Karpas-422 (cell line): Measurements from ENCODE around the gene RCSD1. TPM values are rescaled to one million over a fixed set of nuclear protein-coding genes. Genes with fewer than 3 reads are reported as not detected.
"Not testable (repeated sequence)": the region's sequence is repeated elsewhere in the genome, so short reads cannot be mapped to it uniquely, and the experiment has no call there.

ENCODE experiments used
- DNase-seq: peaks from one replicate; pipeline ENCODE4 v3.0.0-alpha.2; 2015
- H2AFZ ChIP-seq: fragments of 200-600 bp; sonication (generic); 2 replicates; pipeline ENCODE4 v1.6.1; 2014; ENCODE audit warnings: antibody characterized with exemption, low read length, mixed read lengths
- H3K27ac ChIP-seq: fragments of 200-600 bp; sonication (generic); 2 replicates; pipeline ENCODE4 v1.5.1; 2014; ENCODE audit warnings: mild to moderate bottlenecking, low read length, moderate library complexity
- H3K27me3 ChIP-seq: fragments of 200-600 bp; sonication (generic); 2 replicates; pipeline ENCODE4 v1.6.1; 2014; ENCODE audit warnings: low read length, mixed read lengths
- H3K36me3 ChIP-seq: fragments of 200-600 bp; sonication (generic); 2 replicates; pipeline ENCODE4 v1.6.1; 2014; ENCODE audit warnings: low read length, mixed read lengths; ENCODE audit not compliant: insufficient read depth
- H3K4me1 ChIP-seq: fragments of 200-600 bp; sonication (generic); 2 replicates; pipeline ENCODE4 v1.6.1; 2014; ENCODE audit warnings: mild to moderate bottlenecking, low read length, mixed read lengths
- H3K4me2 ChIP-seq: fragments of 200-600 bp; sonication (generic); 2 replicates; pipeline ENCODE4 v1.6.1; 2014; ENCODE audit warnings: low read length, low read depth, mild to moderate bottlenecking; ENCODE audit not compliant: poor library complexity, severe bottlenecking
- H3K4me3 ChIP-seq: fragments of 200-600 bp; sonication (generic); 2 replicates; pipeline ENCODE4 v1.5.1; 2014; ENCODE audit warnings: mild to moderate bottlenecking, antibody characterized with exemption, low read length, mixed read lengths
- H3K79me2 ChIP-seq: fragments of 200-600 bp; sonication (generic); 2 replicates; pipeline ENCODE4 v1.6.1; 2014; ENCODE audit warnings: mild to moderate bottlenecking, low read length, mixed read lengths
- H3K9ac ChIP-seq: fragments of 200-600 bp; sonication (generic); 2 replicates; pipeline ENCODE4 v1.6.0; 2014; ENCODE audit warnings: low read length
- H3K9me2 ChIP-seq: fragments of 200-600 bp; sonication (generic), shearing (Covaris generic); replicated peaks from 2 replicates; pipeline ENCODE4 v1.6.0; 2014; ENCODE audit warnings: mild to moderate bottlenecking, low read length, moderate library complexity; ENCODE audit not compliant: insufficient read depth
- H3K9me3 ChIP-seq: fragments of 300-700, 200-600 bp; sonication (generic); 2 replicates; pipeline ENCODE4 v1.6.1; 2014; ENCODE audit warnings: low read length, mixed read lengths
- H4K20me1 ChIP-seq: fragments of 200-600 bp; sonication (generic); 2 replicates; pipeline ENCODE4 v1.6.1; 2014; ENCODE audit warnings: mild to moderate bottlenecking, antibody characterized with exemption, low read length, low read depth; ENCODE audit not compliant: insufficient read depth
- total RNA-seq: library from RNA; depleted of rRNA; stranded (reverse); fragments of >200 nt; shearing (Covaris generic); gene quantifications from 2 replicates; pipeline ENCODE4 v1.2.3, GENCODE V29; 2014; ENCODE audit warnings: low replicate concordance

Gene RCSD1
- total RNA-seq, 1 experiment from 2014 or later = 85.4 TPM

DNA sequence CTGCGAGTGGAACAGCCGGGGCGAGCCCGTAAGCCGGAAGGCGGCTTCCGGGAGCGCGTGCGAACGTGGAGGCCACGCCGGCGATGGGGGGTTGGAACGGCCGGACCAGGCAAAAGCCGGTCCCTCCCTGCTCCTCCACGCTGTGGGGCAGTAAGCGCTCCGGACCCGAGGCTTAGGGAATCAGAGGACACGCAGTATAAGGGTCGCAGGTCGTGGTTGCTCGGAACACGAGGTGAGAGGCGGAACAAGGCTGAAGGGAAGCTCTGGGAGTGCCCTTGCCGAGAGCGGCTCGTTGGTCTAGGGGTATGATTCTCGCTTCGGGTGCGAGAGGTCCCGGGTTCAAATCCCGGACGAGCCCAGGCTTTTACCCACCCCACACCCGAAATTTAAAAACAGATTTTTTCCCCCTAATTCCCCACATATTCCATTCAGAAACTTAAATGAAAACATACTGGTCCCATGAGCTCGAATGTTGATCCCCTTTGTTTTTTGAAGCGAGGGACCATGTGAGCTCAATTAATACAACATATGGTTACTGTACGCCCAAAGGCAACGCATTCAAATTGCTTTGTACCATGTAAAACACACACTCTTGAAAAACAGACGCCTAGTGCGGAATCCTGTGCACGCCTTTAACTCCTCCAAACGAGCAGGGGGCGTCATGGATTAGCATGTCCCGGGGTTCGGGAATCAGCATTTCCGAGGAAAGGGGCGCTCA is 84.6 kb downstream of the RCSD1 start:
- Histone ChIP-seq H3K9me3 (no peaks in the 10 kb centered on the region), H3K79me2 (no peaks in the 10 kb centered on the region), H2AFZ (peak overlapping the region; percentile 98), H3K27me3 (no peaks in the 10 kb centered on the region), H3K4me2 (peak overlapping the region; percentile 98), H4K20me1 (no peaks in the 10 kb centered on the region), H3K4me1 (peaks cover 46% of the 10 kb centered on the region), H3K9ac (peak overlapping the region; percentile 76), H3K4me3 (peak overlapping the region; percentile 74), H3K36me3 (no peaks in the 10 kb centered on the region), H3K27ac (peak overlapping the region; percentile 85), H3K9me2 (no peaks in the 10 kb centered on the region)
- peak; percentile 93 for DNase-seq

- DNase-seq = peak; percentile 96
- Histone ChIP-seq H3K27ac (peak overlapping the region; percentile 85), H3K4me3 (peak overlapping the region; percentile 74), H3K4me2 (peak overlapping the region; percentile 98), H3K9ac (peak overlapping the region; percentile 76), H3K9me2 (no peaks in the 10 kb centered on the region), H3K36me3 (no peaks in the 10 kb centered on the region), H3K27me3 (no peaks in the 10 kb centered on the region), H2AFZ (peak overlapping the region; percentile 98), H3K79me2 (no peaks in the 10 kb centered on the region), H3K4me1 (peaks cover 50% of the 10 kb centered on the region), H4K20me1 (no peaks in the 10 kb centered on the region), H3K9me3 (no peaks in the 10 kb centered on the region)
Observed at GRCh38 chr1:167715157-167715999, 85.3 kb downstream of the RCSD1 start.

- Histone ChIP-seq H3K4me1 (peaks cover 52% of the 10 kb centered on the region), H3K4me3 (peak overlapping the region; percentile 74), H4K20me1 (no peaks in the 10 kb centered on the region)
Observed at GRCh38 chr1:167716000-167716271, 85.9 kb downstream of the RCSD1 start.

GRCh38 chr1:167717351-167717750 is 87.3 kb downstream of the RCSD1 start:
- Histone ChIP-seq H3K27ac (no peak overlapping the region), H3K9me2 (no peaks in the 10 kb centered on the region), H3K4me1 (peaks cover 56% of the 10 kb centered on the region), H3K27me3 (no peaks in the 10 kb centered on the region), H3K9ac (no peak overlapping the region), H3K4me2 (peak overlapping the region; percentile 57), H3K79me2 (no peaks in the 10 kb centered on the region), H2AFZ (no peak overlapping the region), H3K36me3 (no peaks in the 10 kb centered on the region), H3K9me3 (no peaks in the 10 kb centered on the region), H4K20me1 (no peaks in the 10 kb centered on the region), H3K4me3 (no peak overlapping the region)
- DNase-seq = no peak

More at GRCh38 chr1:167716000-167716271, 85.9 kb downstream of the RCSD1 start:
- DNase-seq = no peak
- Histone ChIP-seq H3K9ac (peak overlapping the region; percentile 72), H3K36me3 (no peaks in the 10 kb centered on the region), H3K9me2 (no peaks in the 10 kb centered on the region), H2AFZ (peak overlapping the region; percentile 98), H3K4me2 (peak overlapping the region; percentile 98), H3K9me3 (no peaks in the 10 kb centered on the region), H3K27me3 (no peaks in the 10 kb centered on the region), H3K27ac (peak overlapping the region; percentile 85), H3K79me2 (no peaks in the 10 kb centered on the region)

- no peaks in the 10 kb centered on the region for H3K27me3 ChIP-seq
- peaks cover 58% of the 10 kb centered on the region for H3K4me1 ChIP-seq
- no peak for DNase-seq
- no peak overlapping the region for H3K27ac ChIP-seq
- peak overlapping the region; percentile 48; the same call in 1 of the 2 replicates for H3K4me3 ChIP-seq
- H3K79me2 ChIP-seq = no peaks in the 10 kb centered on the region
- H3K36me3 ChIP-seq = no peaks in the 10 kb centered on the region
- no peaks in the 10 kb centered on the region for H3K9me2 ChIP-seq
- peak overlapping the region; percentile 97 for H3K4me2 ChIP-seq
- peak overlapping the region; percentile 85 for H2AFZ ChIP-seq
- no peaks in the 10 kb centered on the region for H3K9me3 ChIP-seq
- peak overlapping the region; percentile 50 for H3K9ac ChIP-seq
- peaks cover 9% of the 10 kb centered on the region; the same call in 1 of the 2 replicates for H4K20me1 ChIP-seq
Observed at GRCh38 chr1:167718914-167719691, 89.1 kb downstream of the RCSD1 start.

DNA sequence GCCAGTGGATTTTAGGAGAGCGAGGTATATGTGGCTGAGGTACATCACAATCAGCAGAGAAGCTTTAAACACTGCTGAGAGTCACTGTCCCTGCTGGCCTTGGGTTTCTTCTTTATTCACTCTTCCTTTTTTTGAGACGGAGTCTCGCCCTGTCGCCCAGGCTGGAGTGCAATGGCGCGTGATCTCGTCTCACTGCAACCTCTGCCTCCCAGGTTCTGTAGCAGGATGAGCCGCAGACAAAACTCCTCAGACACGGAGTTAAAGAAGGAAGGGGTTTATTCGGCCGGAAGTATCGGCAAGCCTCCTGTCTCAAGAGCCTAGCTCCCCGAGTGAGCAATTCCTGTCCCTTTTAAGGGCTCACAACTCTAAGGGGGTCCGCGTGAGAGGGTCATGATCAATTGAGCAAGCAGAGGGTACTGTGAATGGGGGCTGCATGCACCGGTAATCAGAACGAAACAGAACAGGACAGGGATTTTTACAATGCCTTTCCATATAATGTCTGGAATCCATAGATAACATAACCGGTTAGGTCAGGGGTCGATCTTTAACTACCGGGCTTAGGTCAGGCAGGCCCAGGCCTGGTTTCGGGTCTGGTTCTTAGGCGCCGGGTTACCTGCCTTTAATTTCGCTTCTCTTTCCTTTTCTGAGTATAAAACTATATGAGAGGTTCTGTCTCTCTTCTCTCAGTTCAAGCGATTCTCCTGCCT is 89.8 kb downstream of the RCSD1 start:
- H3K4me1 ChIP-seq = peaks cover 54% of the 10 kb centered on the region
- H3K4me2 ChIP-seq = peak overlapping the region; percentile 97

GRCh38 chr1:167720965-167721616 is 91.1 kb downstream of the RCSD1 start:
- Histone ChIP-seq H3K27ac (no peak overlapping the region), H3K9me3 (no peaks in the 10 kb centered on the region), H2AFZ (peak overlapping the region; percentile 96), H3K4me2 (peak overlapping the region; percentile 97), H3K9ac (peak overlapping the region; percentile 78), H3K9me2 (no peaks in the 10 kb centered on the region), H3K4me1 (peaks cover 55% of the 10 kb centered on the region), H4K20me1 (peaks cover 16% of the 10 kb centered on the region; the same call in 1 of the 2 replicates), H3K36me3 (no peaks in the 10 kb centered on the region), H3K79me2 (no peaks in the 10 kb centered on the region), H3K4me3 (peak overlapping the region; percentile 83), H3K27me3 (no peaks in the 10 kb centered on the region)
- DNase-seq = peak; percentile 66

More for the DNA sequence above, 89.8 kb downstream of the RCSD1 start:
- Histone ChIP-seq H3K9ac (peak overlapping the region; percentile 50), H3K4me3 (peak overlapping the region; percentile 48; the same call in 1 of the 2 replicates), H2AFZ (peak overlapping the region; percentile 85), H4K20me1 (peaks cover 16% of the 10 kb centered on the region; the same call in 1 of the 2 replicates)
- H3K9me2 ChIP-seq, H3K27ac ChIP-seq, H3K9me3 ChIP-seq, H3K27me3 ChIP-seq, H3K36me3 ChIP-seq, H3K79me2 ChIP-seq: not testable (repeated sequence)
- peak; percentile 76 for DNase-seq
